Neural cell (in vitro differentiated cells): ENCODE data around the gene TMEM175. TPM values are rescaled to one million over a fixed set of nuclear protein-coding genes. Genes with fewer than 3 reads are reported as not detected.
"Not testable (repeated sequence)": the region's sequence is repeated elsewhere in the genome, so short reads cannot be mapped to it uniquely, and the experiment has no call there.

Experiments
- H2AFZ ChIP-seq: fragments of 200-600, 300-800 bp; sonication (generic), shearing (Covaris generic); 2 replicates; pipeline ENCODE4 v1.6.0; 2014; ENCODE audit warnings: low read depth, mild to moderate bottlenecking, antibody characterized with exemption, low read length, moderate library complexity
- H3F3A ChIP-seq: fragments of 200-600 bp; shearing (Covaris generic); 2 replicates; pipeline ENCODE4 v1.6.1; 2016; ENCODE audit warnings: mild to moderate bottlenecking, moderate library complexity, mixed read lengths, antibody characterized with exemption, low read length; ENCODE audit not compliant: insufficient read depth, poor library complexity, severe bottlenecking
- H3K27ac ChIP-seq: fragments of 200-600, 300-800 bp; sonication (generic), shearing (Covaris generic); 2 replicates; pipeline ENCODE4 v1.5.1; 2014; ENCODE audit warnings: mild to moderate bottlenecking, low read length, moderate library complexity
- H3K27me3 ChIP-seq: fragments of 300-800, 200-600 bp; sonication (generic), shearing (Covaris generic); 2 replicates; pipeline ENCODE4 v1.6.0; 2014; ENCODE audit warnings: mild to moderate bottlenecking, low read depth, low read length, moderate library complexity; ENCODE audit not compliant: insufficient read depth
- H3K36me3 ChIP-seq: fragments of 300-800, 200-600 bp; sonication (generic), shearing (Covaris generic); 2 replicates; pipeline ENCODE4 v1.5.1; 2014; ENCODE audit warnings: mild to moderate bottlenecking, antibody characterized with exemption, low read length, moderate library complexity; ENCODE audit not compliant: insufficient read depth
- H3K4me2 ChIP-seq: fragments of 300-800, 200-600 bp; sonication (generic), shearing (Covaris generic); 2 replicates; pipeline ENCODE4 v1.6.0; 2014; ENCODE audit warnings: mild to moderate bottlenecking, low read length
- H3K4me3 ChIP-seq: fragments of 300-800, 200-600 bp; sonication (generic), shearing (Covaris generic); 2 replicates; pipeline ENCODE4 v1.5.1; 2014; ENCODE audit warnings: mild to moderate bottlenecking, low read length, moderate library complexity
- H3K79me2 ChIP-seq: fragments of 200-600 bp; shearing (Covaris generic); replicated peaks from 2 replicates; pipeline ENCODE4 v1.6.0; 2014; ENCODE audit warnings: mild to moderate bottlenecking, low read length, moderate library complexity; ENCODE audit not compliant: insufficient read depth
- H3K9ac ChIP-seq: fragments of 300-800, 200-600 bp; sonication (generic), shearing (Covaris generic); 2 replicates; pipeline ENCODE4 v1.6.1; 2016; ENCODE audit warnings: mild to moderate bottlenecking, low read length, mixed read lengths
- H3K9me2 ChIP-seq: fragments of 200-600 bp; shearing (Covaris generic); 2 replicates; pipeline ENCODE4 v1.6.1; 2016; ENCODE audit warnings: mild to moderate bottlenecking, low read length, mixed read lengths; ENCODE audit not compliant: insufficient read depth
- H3K9me3 ChIP-seq: fragments of 200-600, 300-800 bp; sonication (generic), shearing (Covaris generic); 2 replicates; pipeline ENCODE4 v1.6.1; 2016; ENCODE audit warnings: mild to moderate bottlenecking, mixed run types, low read length, moderate library complexity, mixed read lengths
- H4K20me1 ChIP-seq: fragments of 200-600 bp; shearing (Covaris generic); 2 replicates; pipeline ENCODE4 v1.6.1; 2016; ENCODE audit warnings: mild to moderate bottlenecking, mixed run types; ENCODE audit not compliant: insufficient read depth
- EZH2 ChIP-seq: fragments of 200-600, 300-800 bp; shearing (Covaris generic), sonication (generic); IDR thresholded peaks from 2 replicates; pipeline ENCODE4 v1.6.1; 2014; ENCODE audit warnings: antibody characterized with exemption, low read length, borderline replicate concordance, mild to moderate bottlenecking; ENCODE audit not compliant: insufficient read depth, poor library complexity, severe bottlenecking
- TAF1 ChIP-seq: IDR thresholded peaks from 2 replicates; pipeline ENCODE4 v1.6.1; 2012; ENCODE audit warnings: low read depth
- polyA plus RNA-seq: library from polyadenylated mRNA; depleted of rRNA; stranded (reverse); fragments of >200 nt; gene quantifications from 2 replicates; pipeline ENCODE4 v1.2.3, GENCODE V29; 2014
- TF ChIP-seq, protein P1 (sequence below): fragments of 450-650 bp; IDR thresholded peaks from 2 replicates; pipeline ENCODE4 v1.5.1; 2014; ENCODE audit warnings: antibody characterized with exemption, mild to moderate bottlenecking, moderate library complexity; ENCODE audit not compliant: poor library complexity, severe bottlenecking
- TF ChIP-seq, protein P2 (sequence below): IDR thresholded peaks from 2 replicates; pipeline ENCODE4 v1.6.1; 2012; ENCODE audit warnings: borderline replicate concordance

The TMEM175 gene
- polyA plus RNA-seq, 1 donor from 2014 or later, result 36.9 TPM

DNA sequence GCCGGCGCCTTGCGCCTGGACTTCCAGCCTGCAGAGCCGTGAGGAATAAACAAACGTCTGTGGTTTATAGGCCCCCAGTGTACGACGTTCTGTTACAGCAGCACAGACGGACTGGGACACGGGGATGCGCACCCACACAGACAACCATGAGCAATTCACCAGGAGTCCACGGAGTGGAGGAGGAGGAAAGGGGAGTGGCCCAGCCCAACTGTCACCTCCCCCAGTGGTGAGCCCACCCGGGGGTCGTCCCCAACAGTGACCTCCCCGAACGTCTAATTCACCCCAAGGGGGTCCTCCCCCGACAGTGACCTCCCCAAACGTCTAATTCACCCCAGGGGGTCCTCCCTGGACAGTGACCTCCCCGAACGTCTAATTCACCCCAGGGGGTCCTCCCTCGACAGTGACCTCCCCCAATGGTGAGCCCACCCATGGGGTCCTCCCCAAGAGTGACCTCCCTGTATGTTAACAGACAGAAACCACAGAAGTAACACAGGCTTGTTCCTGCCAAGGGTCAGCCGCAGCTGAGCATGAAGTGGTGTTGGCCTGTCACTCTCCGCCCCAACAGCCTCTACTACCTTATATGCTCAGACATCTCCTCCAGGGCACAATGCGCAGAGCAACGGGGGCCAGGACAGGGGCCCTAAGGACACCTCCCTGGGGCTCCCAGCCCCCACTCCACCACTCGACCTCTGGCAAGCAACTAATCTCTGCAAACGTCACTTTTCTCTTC lies 6.3 kb upstream of the TMEM175 start:
- no peaks in the 10 kb centered on the region for H4K20me1 ChIP-seq
- no peak for TF ChIP-seq EZH2
- no peak overlapping the region for H2AFZ ChIP-seq
- H3K9ac ChIP-seq, result no peak overlapping the region
- no peaks in the 10 kb centered on the region for H3K27me3 ChIP-seq
- H3F3A ChIP-seq, result no peaks in the 10 kb centered on the region
- no peak overlapping the region for H3K4me3 ChIP-seq
- no peaks in the 10 kb centered on the region for H3K36me3 ChIP-seq
- peaks cover 38% of the 10 kb centered on the region for H3K79me2 ChIP-seq
- H3K27ac ChIP-seq, result no peak overlapping the region
- H3K9me2 ChIP-seq, result no peaks in the 10 kb centered on the region
- H3K9me3 ChIP-seq, result no peaks in the 10 kb centered on the region
- H3K4me2 ChIP-seq, result no peak overlapping the region

DNA sequence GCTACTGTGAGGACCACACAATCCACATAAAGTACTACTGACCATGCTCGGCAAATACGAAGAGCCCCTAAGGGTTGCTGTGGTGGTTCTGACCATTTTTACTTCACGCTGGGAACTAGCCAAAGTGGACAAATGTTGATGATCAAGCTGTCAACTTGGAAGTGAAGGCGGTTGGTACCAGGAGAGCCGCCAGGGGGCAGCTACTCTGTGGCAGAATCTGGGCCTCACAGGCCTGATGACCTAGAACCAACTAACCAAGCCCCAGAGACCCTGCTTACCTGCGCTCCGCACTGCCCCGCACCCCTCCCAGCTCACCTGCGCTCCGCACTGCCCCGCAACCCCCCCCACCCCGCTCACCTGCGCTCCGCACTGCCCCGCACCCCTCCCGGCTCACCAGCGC lies 5.7 kb upstream of the TMEM175 start:
- H3F3A ChIP-seq, result no peaks in the 10 kb centered on the region
- H3K27me3 ChIP-seq, result no peaks in the 10 kb centered on the region
- H3K36me3 ChIP-seq, result no peaks in the 10 kb centered on the region
- no peak overlapping the region for H2AFZ ChIP-seq
- H3K9me2 ChIP-seq, result no peaks in the 10 kb centered on the region
- no peak for TF ChIP-seq TAF1
- TF ChIP-seq, protein P1, sequence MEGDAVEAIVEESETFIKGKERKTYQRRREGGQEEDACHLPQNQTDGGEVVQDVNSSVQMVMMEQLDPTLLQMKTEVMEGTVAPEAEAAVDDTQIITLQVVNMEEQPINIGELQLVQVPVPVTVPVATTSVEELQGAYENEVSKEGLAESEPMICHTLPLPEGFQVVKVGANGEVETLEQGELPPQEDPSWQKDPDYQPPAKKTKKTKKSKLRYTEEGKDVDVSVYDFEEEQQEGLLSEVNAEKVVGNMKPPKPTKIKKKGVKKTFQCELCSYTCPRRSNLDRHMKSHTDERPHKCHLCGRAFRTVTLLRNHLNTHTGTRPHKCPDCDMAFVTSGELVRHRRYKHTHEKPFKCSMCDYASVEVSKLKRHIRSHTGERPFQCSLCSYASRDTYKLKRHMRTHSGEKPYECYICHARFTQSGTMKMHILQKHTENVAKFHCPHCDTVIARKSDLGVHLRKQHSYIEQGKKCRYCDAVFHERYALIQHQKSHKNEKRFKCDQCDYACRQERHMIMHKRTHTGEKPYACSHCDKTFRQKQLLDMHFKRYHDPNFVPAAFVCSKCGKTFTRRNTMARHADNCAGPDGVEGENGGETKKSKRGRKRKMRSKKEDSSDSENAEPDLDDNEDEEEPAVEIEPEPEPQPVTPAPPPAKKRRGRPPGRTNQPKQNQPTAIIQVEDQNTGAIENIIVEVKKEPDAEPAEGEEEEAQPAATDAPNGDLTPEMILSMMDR, result no peak
- TF ChIP-seq, protein P2, sequence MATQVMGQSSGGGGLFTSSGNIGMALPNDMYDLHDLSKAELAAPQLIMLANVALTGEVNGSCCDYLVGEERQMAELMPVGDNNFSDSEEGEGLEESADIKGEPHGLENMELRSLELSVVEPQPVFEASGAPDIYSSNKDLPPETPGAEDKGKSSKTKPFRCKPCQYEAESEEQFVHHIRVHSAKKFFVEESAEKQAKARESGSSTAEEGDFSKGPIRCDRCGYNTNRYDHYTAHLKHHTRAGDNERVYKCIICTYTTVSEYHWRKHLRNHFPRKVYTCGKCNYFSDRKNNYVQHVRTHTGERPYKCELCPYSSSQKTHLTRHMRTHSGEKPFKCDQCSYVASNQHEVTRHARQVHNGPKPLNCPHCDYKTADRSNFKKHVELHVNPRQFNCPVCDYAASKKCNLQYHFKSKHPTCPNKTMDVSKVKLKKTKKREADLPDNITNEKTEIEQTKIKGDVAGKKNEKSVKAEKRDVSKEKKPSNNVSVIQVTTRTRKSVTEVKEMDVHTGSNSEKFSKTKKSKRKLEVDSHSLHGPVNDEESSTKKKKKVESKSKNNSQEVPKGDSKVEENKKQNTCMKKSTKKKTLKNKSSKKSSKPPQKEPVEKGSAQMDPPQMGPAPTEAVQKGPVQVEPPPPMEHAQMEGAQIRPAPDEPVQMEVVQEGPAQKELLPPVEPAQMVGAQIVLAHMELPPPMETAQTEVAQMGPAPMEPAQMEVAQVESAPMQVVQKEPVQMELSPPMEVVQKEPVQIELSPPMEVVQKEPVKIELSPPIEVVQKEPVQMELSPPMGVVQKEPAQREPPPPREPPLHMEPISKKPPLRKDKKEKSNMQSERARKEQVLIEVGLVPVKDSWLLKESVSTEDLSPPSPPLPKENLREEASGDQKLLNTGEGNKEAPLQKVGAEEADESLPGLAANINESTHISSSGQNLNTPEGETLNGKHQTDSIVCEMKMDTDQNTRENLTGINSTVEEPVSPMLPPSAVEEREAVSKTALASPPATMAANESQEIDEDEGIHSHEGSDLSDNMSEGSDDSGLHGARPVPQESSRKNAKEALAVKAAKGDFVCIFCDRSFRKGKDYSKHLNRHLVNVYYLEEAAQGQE, result no peak
- H3K4me3 ChIP-seq, result no peak overlapping the region
- no peak overlapping the region for H3K4me2 ChIP-seq
- H4K20me1 ChIP-seq, result no peaks in the 10 kb centered on the region
- no peaks in the 10 kb centered on the region for H3K9me3 ChIP-seq
- H3K27ac ChIP-seq, result no peak overlapping the region
- peaks cover 38% of the 10 kb centered on the region for H3K79me2 ChIP-seq
- no peak overlapping the region for H3K9ac ChIP-seq

DNA sequence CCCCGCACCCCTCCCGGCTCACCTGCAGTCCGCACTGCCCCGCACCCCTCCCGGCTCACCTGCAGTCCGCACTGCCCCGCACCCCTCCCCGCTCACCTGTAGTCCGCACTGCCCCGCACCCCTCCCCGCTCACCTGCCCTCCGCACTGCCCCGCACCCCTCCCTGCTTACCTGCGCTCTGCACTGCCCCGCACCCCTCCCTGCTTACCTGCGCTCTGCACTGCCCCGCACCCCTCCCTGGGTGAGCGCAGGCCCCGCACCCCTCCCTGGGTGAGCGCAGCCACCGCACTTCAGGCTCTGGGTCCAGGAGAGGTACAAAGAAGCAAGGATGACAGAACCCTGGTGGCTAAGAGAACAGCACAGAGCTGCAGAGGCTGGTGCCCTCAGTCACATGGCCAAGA lies 4.7 kb upstream of the TMEM175 start:
- H2AFZ ChIP-seq, H3K4me3 ChIP-seq, H3K9me3 ChIP-seq, H4K20me1 ChIP-seq, H3K9ac ChIP-seq, H3K36me3 ChIP-seq, H3K9me2 ChIP-seq, H3F3A ChIP-seq, H3K27me3 ChIP-seq, H3K27ac ChIP-seq, H3K4me2 ChIP-seq: not testable (repeated sequence)
- peaks cover 40% of the 10 kb centered on the region for H3K79me2 ChIP-seq
